Subcutaneous adipose tissue (tissue), 4 donors: ENCODE data around the gene ATP1B1. TPM values are rescaled to one million over a fixed set of nuclear protein-coding genes. Genes with fewer than 3 reads are reported as not detected.

Experiments
- CTCF ChIP-seq: fragments of 450-650 bp; IDR thresholded peaks from one replicate; pipeline ENCODE4 v1.5.1; 2016; ENCODE audit warnings: low read depth, mild to moderate bottlenecking, control low read depth, antibody characterized with exemption, moderate library complexity
- total RNA-seq, 4 donors: library from RNA; depleted of rRNA; stranded (reverse); fragments of >200 nt; gene quantifications; one replicate each; pipeline ENCODE4 v1.1.0, GENCODE V29; 2016

ATP1B1 gene
- total RNA-seq, 4 donors from 2014 or later, result 12.2 to 77.9 (median 14.7) TPM

- no peak for TF ChIP-seq CTCF
Observed at GRCh38 chr1:169133801-169134502, 27.5 kb downstream of the ATP1B1 start.

GRCh38 chr1:169137357-169137756 is 30.9 kb downstream of the ATP1B1 start:
- TF ChIP-seq CTCF, result no peak

- no peak for TF ChIP-seq CTCF
Observed at GRCh38 chr1:169138866-169139670, 32.6 kb downstream of the ATP1B1 start.

GRCh38 chr1:169141356-169141755 is 34.9 kb downstream of the ATP1B1 start:
- TF ChIP-seq CTCF, result no peak

- no peak for TF ChIP-seq CTCF
Observed at GRCh38 chr1:169142129-169142528, 35.6 kb downstream of the ATP1B1 start.

GRCh38 chr1:169143346-169143745 is 36.9 kb downstream of the ATP1B1 start:
- TF ChIP-seq CTCF, result no peak

GRCh38 chr1:169143984-169144383 is 37.5 kb downstream of the ATP1B1 start:
- TF ChIP-seq CTCF, result no peak
